HG03064 (cell line): Measurements from ENCODE around the gene DCP1A.
"Not testable (repeated sequence)": the region's sequence is repeated elsewhere in the genome, so short reads cannot be mapped to it uniquely, and the experiment has no call there.

Source experiments
- ATAC-seq: cut with Tn5 transposase; IDR thresholded peaks from one replicate; pipeline ENCODE4 v1.9.1; 2021; ENCODE audit warnings: low read depth; ENCODE audit not compliant: unreplicated experiment

Gene DCP1A

DNA sequence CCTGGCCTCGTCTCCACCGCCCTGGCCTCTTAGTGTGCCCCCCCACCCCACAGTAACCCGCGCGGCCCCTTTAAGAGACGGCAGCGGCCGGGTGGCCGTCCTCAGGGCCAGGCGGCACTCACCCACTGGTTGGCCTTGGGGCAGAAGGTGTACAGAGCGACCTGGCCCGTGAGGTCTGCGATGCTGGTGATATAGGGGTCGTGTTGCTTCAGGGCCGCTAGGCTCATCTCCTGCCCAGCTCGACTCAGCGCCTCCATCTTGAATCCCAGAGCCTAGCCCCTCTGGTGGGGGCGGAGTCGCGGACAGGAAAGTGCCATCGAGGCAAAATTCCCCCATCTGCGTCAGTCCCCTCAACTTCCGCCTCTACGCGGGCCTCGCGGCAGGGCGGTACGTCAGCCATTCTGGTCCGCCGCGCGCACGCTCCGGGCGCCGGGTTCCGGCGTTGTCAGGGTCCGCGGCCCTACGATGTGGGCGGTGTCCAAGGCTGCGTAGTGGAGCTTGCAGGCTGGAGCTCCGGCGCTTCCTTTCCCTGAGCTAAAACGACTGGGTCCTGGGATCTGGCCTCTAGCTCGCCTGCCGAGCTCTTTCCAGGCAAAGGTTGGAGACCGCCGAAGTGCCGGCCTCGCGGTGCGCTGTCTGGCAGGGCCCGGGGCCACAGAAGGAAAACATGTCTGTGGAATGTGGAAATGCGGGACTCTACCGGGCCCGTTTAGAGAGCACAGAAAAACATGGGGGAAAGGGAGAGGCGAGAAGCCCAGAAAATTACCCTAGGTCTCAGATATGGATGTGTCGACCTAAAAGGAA lies at the start of gene DCP1A:
Gene DCP1A, minus strand, starts transcription at position 283 of the 804 bp plus-strand sequence. Its CDS starts 26 bp downstream, at position 257.
- ATAC-seq, result peak; percentile 97

DNA sequence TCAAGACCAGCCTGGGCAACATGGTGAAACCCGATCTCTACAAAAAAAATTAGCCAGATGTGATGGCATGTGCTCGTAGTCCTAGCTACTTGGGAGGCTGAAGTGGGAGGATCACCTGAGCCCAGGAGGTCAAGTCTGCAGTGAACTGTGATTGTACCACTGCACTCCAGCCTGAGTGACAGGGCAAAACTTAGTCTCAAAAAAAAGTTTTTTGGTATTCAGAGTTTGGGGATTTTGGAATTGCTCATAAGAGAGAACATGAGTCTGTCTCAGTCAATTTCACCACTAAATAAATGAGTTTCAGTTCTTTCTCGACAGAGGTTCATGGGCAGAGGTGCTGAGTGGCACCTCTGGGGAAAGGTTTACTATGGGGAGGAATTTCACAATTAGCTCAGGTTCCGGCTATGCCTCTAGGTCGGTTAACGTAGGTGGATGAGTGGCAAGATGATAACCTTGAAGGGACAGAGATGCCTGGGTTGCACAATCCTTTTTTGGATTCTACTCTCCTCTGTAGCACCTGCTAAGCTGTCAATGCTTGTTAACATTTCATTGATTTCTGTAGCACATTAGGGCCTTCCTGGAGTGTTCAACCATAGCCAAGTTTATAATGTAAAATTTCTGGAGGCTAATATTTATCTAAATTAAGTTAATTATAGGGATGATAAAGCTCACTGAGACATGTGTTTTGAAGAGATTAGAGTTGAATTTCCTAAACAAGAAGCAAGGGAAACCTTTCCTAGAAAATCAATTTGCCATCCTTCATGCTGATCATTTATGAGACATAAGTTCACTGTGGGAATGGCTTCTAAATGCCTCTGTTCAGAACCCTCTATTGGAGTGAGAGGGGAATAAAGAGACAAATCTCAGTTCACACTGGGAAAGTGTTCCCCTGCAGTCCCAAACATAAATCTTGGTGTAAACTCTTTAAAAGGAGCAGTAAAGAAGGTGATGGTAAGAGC lies 37.4 kb upstream of the DCP1A start:
- ATAC-seq, result no peak

DNA sequence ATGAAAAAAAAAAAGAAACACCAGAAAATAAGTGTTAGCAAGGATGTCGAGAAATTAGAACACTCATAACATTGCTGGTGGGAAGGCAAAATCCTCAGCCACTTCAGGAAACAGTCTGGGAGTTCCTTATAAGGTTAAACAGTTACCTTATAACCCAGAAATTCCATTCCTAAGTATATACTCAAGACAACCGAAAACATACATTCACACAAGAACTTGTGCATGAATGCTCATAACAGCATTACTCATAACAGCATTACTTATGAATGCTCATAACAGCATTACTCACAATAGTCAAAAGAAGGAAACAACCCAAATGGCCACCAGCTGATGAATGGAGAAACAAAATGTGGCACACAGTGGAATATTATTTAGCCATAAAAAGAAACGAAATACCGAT lies 34.8 kb upstream of the DCP1A start:
- ATAC-seq, result no peak

DNA sequence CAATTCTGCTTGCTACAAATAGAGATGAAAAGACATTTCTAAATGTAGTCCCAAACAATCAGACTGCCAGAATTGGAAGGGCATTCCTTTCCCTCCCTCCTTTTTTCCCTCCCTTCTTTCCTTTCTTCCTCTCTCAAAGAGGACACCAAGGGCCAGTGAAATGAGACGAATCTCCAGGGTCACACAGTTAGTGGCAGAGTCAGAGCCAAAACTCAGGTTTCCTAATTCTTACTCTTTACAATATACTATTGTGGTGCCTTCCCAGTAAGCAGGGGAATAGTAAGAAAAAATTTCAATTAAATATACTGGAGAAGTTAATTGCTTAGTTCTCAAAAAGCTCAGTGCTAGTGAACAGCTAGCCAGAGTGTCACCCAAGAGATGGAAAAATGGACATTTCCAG lies 33.0 kb upstream of the DCP1A start:
- ATAC-seq, result no peak

DNA sequence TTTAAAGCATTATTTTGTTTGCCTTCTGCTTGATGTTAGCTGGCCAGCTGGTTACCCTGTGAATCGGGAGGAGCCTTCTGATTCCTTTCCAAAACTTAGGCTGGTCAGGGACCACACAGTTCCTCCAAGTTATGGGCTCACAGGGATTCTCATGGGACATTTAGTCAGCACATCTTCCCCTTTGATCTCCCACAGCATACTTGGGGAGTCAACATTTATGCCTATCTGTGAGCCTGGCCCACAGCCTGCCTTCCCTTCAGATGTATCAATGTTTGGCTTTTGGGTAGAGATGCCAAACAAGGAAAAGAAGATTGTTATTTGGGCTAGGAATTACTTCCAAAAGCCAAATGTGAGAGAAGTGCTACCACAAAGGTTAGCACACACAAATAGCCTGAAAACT lies 32.6 kb upstream of the DCP1A start:
- no peak for ATAC-seq

DNA sequence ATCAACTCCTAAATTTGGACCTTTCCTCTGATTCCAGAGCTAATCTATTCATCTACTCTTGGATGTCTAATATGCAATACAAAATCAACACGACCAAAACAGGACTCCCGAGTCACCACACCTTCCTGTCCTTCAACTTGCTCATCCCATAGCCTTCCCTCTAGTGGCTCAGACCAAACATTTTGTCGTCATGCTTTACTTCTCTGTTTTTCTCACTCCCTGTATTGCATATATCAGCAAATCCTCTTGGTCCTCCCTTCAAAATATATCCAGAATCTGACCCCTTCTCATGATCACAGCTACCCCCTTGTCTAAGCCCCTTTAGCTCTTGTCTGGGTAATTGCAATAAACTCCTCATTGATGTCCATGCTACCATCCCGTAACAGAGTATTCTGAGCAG lies 30.5 kb upstream of the DCP1A start:
- ATAC-seq, result no peak

DNA sequence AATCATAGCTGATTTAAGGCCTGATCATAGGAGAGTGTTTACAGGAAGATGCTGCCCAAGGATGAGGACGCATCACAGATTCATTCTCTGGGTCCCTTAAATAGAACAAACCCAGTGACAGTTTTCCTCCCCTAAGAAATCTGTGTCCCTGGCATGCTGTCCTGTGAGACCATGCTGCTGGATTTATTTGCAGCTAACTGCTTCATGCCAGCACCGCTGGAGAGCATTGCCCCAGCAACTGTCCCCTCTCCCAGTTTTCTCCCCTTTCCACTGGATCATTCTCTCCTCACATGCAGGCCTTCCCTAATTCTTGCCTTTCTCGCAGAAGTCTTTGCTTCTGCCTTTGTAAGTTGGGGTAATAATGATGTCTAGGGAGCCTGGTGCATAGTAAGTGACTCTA lies 29.3 kb upstream of the DCP1A start:
- no peak for ATAC-seq

DNA sequence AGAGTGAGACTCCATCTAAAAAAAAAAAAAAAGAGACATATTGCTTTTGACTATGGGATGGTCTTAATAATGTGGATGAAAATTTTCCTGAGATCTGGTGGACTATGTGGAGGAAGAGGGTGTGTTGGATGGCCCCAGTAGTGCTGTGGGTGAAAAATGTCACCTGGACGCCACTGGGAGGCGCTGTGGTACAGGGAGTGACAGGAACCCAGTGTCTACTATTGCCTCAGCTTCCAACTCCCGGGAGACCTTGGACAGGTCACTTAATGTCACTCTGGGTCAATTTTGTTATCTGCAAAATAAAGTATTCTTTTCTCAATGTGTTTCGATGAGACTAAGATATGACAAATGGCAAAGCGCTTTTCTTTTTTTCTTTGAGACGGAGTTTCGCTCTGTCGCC lies 27.7 kb upstream of the DCP1A start:
- ATAC-seq, result no peak

DNA sequence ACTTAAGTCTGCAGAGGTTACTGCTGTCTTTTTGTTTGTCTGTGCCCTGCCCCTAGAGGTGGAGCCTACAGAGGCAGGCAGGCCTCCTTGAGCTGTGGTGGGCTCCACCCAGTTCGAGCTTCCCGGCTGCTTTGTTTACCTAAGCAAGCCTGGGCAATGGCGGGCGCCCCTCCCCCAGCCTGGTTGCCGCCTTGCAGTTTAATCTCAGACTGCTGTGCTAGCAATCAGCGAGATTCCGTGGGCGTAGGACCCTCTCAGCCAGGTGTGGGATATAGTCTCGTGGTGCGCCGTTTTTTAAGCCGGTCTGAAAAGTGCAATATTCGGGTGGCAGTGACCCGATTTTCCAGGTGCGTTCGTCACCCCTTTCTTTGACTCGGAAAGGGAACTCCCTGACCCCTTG lies 23.4 kb upstream of the DCP1A start:
- not testable (repeated sequence) for ATAC-seq

DNA sequence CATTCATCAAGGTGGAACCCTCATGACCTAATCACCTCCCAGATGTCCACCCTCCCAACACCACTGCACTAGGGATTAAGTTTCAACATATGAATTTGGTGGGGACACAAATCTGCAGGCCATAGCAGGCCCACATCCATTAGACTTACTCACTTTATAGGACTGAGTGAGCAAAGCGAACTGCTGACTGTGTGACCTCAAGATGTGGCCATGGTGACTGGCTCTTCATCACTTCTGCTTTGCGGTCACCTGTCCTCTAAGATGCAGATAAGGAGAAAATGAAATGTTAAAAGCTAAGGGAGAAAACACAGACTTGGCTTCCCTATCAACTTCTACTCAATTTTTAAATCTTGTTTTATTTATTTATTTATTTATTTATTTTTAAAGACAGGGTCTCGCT lies 14.5 kb upstream of the DCP1A start:
- ATAC-seq, result no peak

DNA sequence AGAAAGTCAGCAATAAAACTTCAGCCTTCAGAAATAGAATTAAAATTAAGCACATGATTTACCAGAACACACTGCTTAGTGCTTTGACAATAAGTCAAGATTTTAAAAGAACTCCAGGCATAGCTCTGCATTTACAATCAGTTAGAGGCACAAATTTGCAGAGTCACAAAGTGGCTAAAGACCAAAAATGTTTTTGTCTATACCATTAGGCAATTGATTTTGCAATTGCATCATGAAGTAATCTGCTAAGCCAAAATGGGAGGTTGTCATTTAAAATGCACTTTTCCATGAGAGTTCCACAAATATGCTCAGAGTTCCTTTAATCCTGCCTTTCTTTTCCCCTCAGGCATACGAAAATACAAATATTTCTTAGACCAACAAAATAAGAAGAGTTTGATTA lies 10.1 kb upstream of the DCP1A start:
- ATAC-seq, result no peak

DNA sequence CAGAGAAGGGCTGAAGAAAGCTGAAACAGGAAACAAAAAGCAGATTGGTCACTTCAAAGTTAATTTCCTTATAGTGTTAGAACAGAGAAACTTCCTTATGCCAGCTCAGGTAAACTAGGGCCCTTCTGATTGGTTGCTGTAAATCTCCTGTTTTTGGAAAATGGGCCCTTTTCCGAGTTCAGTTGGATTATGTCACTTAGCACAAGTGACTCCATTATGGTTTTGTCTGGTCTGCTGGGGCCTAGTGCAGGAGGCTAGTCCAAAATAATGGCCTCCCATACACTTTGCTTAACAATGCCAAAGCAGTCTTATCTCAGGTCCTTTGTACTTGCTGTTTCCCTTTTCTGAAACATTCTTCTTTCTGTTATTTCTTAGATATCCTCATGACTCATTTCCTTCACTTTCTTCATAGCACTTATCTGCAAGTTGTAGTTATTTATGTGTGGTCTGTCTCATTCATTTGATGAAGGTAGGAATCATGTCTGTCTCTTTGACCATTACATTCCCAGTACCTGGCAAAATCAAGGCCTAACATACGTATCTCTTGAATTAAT lies 7.7 kb upstream of the DCP1A start:
- no peak for ATAC-seq

DNA sequence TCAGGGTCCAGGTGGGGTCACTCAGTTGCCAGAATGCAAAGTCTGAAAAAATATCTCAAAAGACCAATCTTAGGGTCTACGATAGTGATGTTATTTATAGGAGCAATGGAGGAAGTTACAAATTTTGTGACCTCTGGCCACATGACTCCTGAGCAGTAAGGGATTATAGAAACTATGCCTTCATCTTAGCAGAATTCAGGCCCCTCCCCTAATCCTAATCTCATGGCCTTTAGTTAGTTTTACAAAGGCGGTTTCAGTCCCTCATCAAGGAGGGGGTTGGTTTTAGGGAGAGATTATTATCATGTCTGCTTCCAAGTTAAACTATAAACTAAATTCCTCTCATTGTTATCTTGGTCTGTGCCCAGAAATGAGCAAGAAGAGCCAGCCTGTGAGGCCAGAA lies 5.9 kb upstream of the DCP1A start:
- ATAC-seq, result no peak

DNA sequence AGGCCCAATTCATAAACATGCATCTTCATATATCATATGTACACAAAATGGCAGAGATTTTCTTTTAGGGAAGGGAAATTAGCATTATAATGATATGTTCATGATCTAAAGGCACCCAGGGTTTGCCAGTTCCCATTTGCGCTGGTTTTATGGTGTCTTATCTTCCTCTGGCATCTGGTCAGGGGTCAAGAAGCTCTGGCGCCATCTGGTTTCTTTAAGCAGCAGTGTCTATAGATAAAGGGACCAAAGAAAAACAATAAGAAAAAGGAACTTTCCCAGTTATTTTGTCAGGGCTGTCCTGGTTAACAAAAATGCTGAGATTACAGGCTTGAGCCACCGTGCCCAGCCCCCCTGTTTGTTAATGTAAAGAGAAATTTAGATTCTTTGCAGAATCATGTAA lies 3.3 kb upstream of the DCP1A start:
- no peak for ATAC-seq

DNA sequence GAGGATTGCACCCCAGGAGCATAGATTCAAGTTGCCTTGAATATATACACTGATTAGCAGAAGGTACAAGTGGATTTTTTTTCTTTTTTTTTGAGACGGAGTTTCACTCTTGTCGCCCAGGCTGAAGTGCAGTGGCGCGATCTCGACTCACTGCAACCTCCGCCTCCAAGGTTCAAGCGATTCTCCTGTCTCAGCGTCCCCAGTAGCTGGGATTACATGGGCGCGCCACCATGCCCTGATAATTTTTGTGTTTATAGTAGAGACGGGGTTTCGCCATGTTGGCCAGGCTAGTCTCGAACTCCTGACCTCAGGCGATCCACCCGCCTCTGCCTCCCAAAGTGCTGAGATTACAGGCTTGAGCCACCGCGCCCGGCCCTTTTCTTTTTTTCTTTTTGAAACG lies 775 bp upstream of the DCP1A start:
- not testable (repeated sequence) for ATAC-seq

DNA sequence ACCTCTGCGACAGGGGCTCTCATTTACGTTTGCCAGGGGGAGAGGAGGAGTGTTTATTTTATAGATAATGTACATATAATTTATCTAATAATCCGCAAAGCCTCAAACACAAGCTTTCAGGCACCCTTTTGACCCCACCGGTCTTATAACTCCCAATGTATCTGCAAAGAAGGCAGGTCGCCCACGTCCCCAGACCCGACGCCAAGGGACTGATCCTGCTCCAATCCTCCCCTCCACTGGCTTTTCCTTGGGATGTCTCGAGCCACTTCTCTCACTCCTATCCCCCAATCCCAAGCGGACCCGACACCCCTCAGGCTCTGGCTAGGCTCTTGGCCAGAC lies 452 bp downstream of the DCP1A start:
- ATAC-seq, result peak; percentile 2

DNA sequence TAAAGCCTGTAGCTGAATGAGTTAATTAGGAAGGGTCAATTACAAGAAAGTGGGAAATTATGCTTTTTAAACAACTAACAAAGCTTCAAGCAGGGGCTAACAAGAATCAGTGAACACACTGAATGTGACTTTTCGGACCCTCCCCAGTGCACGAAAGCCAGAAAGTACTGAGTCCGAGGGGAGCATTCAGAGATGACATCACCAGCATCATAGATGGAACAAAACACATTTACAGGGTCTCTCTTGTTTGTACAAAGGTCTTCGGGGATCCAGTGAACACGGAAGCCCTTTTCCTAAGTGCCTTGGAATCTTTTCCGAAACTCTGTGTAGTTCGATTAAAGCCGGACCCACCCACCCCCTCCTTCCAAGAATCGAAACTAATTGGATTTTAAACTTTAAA lies 829 bp downstream of the DCP1A start:
- ATAC-seq, result no peak

DNA sequence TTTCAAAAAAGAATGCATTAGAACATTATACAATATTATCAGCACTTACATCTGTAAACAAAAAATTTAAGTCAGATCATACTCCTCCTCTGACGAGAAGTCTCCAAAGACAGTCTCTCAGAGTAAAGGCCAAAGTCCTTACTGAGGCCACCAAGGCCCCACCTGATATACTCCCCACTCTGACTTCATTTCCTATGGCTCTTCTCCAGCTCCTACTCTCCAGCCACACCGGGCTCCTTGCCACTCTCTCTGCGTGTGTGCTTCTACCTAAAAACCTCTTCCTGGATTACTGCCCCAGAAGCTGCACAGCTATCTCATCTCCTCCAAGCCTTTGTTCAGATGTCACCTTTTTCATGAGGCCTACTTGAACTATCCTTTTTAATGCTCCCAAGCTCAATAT lies 5.0 kb downstream of the DCP1A start:
- ATAC-seq, result no peak

DNA sequence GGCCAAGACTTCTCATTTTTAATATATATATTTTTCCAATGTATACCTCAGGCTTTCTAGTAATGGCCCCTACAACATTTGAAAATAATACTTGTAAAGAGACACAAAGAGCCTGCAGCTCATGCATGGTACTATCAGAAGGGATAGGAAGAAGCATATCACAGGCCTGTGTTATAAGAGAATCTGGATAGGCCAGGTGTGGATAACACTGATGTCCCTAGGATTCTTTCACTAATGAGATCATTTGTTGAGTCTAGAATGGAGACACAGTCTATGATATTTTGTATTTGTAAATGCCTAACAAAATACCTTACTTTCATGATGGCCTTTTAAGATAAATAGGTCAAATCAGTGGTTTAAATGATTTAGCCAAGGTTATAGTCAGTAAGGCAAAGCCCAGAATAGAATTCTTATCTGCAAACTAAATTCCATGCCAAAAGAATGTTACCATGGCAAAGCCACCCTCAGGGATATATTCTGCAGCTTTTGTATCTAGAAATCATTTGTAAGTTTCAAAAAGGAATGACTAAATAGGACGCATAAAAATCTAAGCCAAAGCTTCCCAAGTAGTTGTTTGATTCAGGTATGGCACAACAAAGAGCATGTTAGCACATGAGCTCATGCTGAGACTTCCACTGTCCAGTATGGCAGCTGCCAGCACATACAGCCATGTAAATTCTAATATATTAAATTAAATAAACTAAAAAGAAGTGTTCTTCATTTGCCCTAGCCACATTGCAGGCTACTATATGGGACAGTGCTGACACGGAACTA lies 10.0 kb downstream of the DCP1A start:
- ATAC-seq, result no peak

DNA sequence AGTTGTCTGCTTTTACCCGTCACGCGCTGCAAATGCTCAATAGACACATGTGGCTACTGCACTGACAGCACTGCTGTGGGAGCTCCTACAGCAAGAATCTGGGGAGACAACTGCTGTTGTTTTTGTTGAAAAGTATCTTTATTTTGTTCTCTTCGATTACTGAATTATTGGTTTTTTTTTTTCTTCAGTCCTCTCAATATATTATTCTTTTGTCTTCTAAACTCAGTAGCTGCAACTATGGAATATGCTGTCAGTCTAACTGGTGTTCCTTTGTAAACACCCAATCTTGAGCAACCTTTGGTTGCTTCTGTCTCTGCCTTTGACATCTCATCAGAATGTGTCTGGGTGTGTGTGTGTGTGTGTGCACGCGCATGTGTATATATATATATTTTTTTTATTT lies 12.6 kb downstream of the DCP1A start:
- ATAC-seq, result no peak

DNA sequence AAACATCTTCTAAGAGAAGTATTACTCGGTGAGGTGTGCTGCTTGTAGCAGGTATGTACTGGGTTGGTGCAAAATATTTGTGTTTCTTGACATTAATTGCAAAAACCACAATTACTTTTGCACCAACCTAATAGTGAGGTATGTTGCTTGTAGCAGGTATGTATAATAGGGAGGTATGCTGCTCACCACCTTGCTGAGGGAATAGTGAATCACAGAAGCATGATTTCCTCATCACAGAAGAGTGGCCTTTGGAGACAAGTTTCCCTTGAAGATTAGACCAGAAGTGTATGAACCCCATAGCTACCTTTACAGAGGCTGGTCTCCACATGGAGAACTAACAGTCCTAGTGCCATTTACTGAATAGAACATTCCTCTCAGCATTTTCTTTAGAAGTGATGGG lies 15.5 kb downstream of the DCP1A start:
- ATAC-seq, result no peak
